Panc1 (cell line): ENCODE results near the gene ACTL6B. TPM values are rescaled to one million over a fixed set of nuclear protein-coding genes. Genes with fewer than 3 reads are reported as not detected.
"Not testable (repeated sequence)": the region's sequence is repeated elsewhere in the genome, so short reads cannot be mapped to it uniquely, and the experiment has no call there.

ENCODE experiments used
- ATAC-seq: fragments of 200-7000 bp; cut with Tn5 transposase; 2 replicates; pipeline ENCODE4 v1.9.1; 2020; ENCODE audit warnings: mild to moderate bottlenecking, moderate library complexity
- BruUV-seq: library from RNA; stranded (reverse); fragments of 400-500 nt; replicated peaks from 2 replicates; lab custom pipeline; 2021; lab: Mats Ljungman, UMichigan
- CTCF ChIA-PET: fragments of 300-600 bp; sonication (Branson Sonifier 250); formaldehyde crosslinking; loops from one replicate; lab custom pipeline; 2022; ENCODE audit warnings: antibody characterized with exemption; lab: Charles Lee
- POLR2A ChIA-PET: fragments of 300-600 bp; sonication (Branson Sonifier 250); formaldehyde crosslinking; loops from one replicate; lab custom pipeline; 2022; ENCODE audit warnings: antibody characterized with exemption; lab: Charles Lee
- DNase-seq: peaks from one replicate; pipeline ENCODE4 v3.0.0-alpha.2; 2010; ENCODE audit warnings: low read depth, low spot score
- H3K27ac ChIP-seq: 2 replicates; pipeline ENCODE4 v1.5.1; 2011; ENCODE audit warnings: mild to moderate bottlenecking, low read length, inconsistent platforms
- H3K27me3 ChIP-seq: fragments of 200-500 bp; sonication (Bioruptor generic); 2 replicates; pipeline ENCODE4 v1.6.0; 2014; ENCODE audit warnings: low read length, inconsistent platforms; ENCODE audit not compliant: control insufficient read depth, insufficient read depth
- H3K36me3 ChIP-seq: fragments of 200-500 bp; sonication (Bioruptor generic); 2 replicates; pipeline ENCODE4 v1.5.1; 2014; ENCODE audit warnings: inconsistent platforms, mild to moderate bottlenecking, low read length, moderate library complexity; ENCODE audit not compliant: control insufficient read depth, insufficient read depth
- H3K4me1 ChIP-seq: 2 replicates; pipeline ENCODE4 v1.5.1; 2011; ENCODE audit warnings: inconsistent platforms, mild to moderate bottlenecking, low read length, moderate library complexity; ENCODE audit not compliant: control insufficient read depth, insufficient read depth
- H3K4me3 ChIP-seq, 2 experiments: 2 replicates each; pipeline ENCODE4 v1.5.1; 2011 to 2012; ENCODE audit warnings: low read depth in 2 of 2, low read length in 2 of 2, mild to moderate bottlenecking in 2 of 2, inconsistent platforms in 1 of 2, moderate library complexity in 1 of 2
- H3K9me3 ChIP-seq: fragments of 200-500 bp; sonication (Bioruptor generic); 2 replicates; pipeline ENCODE4 v1.5.1; 2014; ENCODE audit warnings: low read depth, mild to moderate bottlenecking, inconsistent platforms, low read length, moderate library complexity; ENCODE audit not compliant: control insufficient read depth, insufficient read depth
- POLR2AphosphoS5 ChIP-seq: IDR thresholded peaks from 2 replicates; pipeline ENCODE4 v1.6.1; 2012; ENCODE audit warnings: mild to moderate bottlenecking, low read depth, low read length, moderate library complexity
- SIN3A ChIP-seq: IDR thresholded peaks from 2 replicates; pipeline ENCODE4 v1.6.1; 2012; ENCODE audit warnings: low read depth, mild to moderate bottlenecking, low read length, moderate library complexity, borderline replicate concordance; ENCODE audit not compliant: insufficient read depth
- TCF7L2 ChIP-seq: IDR thresholded peaks from 2 replicates; pipeline ENCODE4 v1.6.1; 2011; ENCODE audit warnings: mild to moderate bottlenecking, low read depth, low read length, inconsistent platforms
- in situ Hi-C: cut with HindIII; loops from 2 replicates; pipeline ENCODE4 v1.10.0; 2016; ENCODE audit warnings: low sequenced_read_pairs, low pct_unique_long_range_greater_than_20kb
- intact Hi-C: fragments of 100-400 bp; cut with micrococcal nuclease; formaldehyde crosslinking; loops from one replicate; pipeline ENCODE4 v1.10.0; 2022; ENCODE audit not compliant: unreplicated experiment
- total RNA-seq: library from RNA; stranded (reverse); gene quantifications from one replicate; pipeline ENCODE4 v1.2.1, GENCODE V29; 2021; ENCODE audit not compliant: unreplicated experiment
- TF ChIP-seq, protein P1 (sequence below): fragments of 450-650 bp; IDR thresholded peaks from 2 replicates; pipeline ENCODE4 v1.5.1; 2017; ENCODE audit warnings: mild to moderate bottlenecking
- TF ChIP-seq, protein P2 (sequence below), 2 experiments: IDR thresholded peaks; 2 replicates each; pipeline ENCODE4 v1.6.1; 2011 to 2012; ENCODE audit warnings: low read depth in 2 of 2, control low read depth in 1 of 2, low read length in 1 of 2, mild to moderate bottlenecking in 1 of 2, moderate library complexity in 1 of 2; ENCODE audit not compliant: insufficient read depth in 1 of 2

Gene ACTL6B
- total RNA-seq, 1 experiment from 2014 or later = not detected

DNA sequence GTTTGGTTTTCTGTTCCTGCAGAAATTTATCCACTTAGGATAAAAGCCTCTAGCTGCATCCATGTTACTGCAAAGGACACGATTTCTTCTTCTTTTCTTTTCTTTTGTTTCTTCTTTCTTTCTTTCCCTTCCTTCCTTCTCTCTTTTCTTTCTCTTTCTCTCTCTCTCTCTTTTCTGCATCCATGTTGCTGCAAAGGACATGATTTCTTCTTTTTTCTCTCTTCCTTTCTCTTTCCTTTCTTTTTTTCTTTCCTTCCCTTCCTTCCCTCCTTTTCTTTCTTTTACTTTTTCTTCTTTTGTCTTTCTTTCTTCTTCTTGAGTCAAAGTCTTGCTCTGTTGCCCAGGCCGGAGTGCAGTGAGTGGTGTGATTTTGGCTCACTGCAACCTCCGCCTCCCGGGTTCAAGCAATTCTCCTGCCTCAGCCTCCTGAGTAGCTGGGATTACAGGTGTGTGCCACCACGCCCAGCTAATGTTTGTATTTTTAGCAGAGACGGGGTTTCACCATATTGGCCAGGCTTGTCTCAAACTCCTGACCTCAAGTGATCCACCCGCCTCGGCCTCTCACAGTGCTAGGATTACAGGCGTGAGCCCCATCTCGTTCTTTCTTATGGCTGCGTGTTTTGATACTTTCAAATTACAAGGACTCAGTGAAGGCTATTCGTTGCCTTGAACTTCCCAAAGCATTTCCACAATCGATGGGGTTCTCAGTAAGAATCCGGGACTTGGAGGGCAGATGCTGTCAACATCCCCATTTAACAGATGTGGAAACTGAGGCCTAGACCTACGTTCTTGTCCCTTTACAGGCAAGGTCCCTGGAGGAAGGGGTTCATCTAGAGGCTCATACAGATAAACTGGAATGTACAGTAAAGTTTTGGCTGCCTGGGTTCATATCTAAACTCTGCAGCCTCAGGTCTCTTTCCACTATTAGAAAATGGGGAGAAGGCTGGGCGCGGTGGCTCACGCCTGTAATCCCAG is 15.4 kb upstream of the ACTL6B start:
- TF ChIP-seq SIN3A (no peak), POLR2AphosphoS5 (no peak), TCF7L2 (no peak)
- TF ChIP-seq, protein P1, sequence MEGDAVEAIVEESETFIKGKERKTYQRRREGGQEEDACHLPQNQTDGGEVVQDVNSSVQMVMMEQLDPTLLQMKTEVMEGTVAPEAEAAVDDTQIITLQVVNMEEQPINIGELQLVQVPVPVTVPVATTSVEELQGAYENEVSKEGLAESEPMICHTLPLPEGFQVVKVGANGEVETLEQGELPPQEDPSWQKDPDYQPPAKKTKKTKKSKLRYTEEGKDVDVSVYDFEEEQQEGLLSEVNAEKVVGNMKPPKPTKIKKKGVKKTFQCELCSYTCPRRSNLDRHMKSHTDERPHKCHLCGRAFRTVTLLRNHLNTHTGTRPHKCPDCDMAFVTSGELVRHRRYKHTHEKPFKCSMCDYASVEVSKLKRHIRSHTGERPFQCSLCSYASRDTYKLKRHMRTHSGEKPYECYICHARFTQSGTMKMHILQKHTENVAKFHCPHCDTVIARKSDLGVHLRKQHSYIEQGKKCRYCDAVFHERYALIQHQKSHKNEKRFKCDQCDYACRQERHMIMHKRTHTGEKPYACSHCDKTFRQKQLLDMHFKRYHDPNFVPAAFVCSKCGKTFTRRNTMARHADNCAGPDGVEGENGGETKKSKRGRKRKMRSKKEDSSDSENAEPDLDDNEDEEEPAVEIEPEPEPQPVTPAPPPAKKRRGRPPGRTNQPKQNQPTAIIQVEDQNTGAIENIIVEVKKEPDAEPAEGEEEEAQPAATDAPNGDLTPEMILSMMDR = no peak
- TF ChIP-seq, protein P2, sequence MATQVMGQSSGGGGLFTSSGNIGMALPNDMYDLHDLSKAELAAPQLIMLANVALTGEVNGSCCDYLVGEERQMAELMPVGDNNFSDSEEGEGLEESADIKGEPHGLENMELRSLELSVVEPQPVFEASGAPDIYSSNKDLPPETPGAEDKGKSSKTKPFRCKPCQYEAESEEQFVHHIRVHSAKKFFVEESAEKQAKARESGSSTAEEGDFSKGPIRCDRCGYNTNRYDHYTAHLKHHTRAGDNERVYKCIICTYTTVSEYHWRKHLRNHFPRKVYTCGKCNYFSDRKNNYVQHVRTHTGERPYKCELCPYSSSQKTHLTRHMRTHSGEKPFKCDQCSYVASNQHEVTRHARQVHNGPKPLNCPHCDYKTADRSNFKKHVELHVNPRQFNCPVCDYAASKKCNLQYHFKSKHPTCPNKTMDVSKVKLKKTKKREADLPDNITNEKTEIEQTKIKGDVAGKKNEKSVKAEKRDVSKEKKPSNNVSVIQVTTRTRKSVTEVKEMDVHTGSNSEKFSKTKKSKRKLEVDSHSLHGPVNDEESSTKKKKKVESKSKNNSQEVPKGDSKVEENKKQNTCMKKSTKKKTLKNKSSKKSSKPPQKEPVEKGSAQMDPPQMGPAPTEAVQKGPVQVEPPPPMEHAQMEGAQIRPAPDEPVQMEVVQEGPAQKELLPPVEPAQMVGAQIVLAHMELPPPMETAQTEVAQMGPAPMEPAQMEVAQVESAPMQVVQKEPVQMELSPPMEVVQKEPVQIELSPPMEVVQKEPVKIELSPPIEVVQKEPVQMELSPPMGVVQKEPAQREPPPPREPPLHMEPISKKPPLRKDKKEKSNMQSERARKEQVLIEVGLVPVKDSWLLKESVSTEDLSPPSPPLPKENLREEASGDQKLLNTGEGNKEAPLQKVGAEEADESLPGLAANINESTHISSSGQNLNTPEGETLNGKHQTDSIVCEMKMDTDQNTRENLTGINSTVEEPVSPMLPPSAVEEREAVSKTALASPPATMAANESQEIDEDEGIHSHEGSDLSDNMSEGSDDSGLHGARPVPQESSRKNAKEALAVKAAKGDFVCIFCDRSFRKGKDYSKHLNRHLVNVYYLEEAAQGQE (IDR thresholded peaks at IDR 0.05; ENCODE audit: insufficient read depth in 1 of 2, low read depth in 2 of 2, low read length in 1 of 2) = no peak
- intact Hi-C loops = no loop called here
- in situ Hi-C loops = no loop called here
- no TSS peak for BruUV-seq
- no peak overlapping the region for H3K27ac ChIP-seq
- POLR2A ChIA-PET = interaction anchor here (0.7 kb wide), 1 partner anchor 620 kb away, joined by 3 read pairs; no protein-coding TSS in a partner anchor
- DNase-seq (no peak), ATAC-seq (no peak)
- CTCF ChIA-PET = no interaction called here
- no peak overlapping the region for H3K4me3 ChIP-seq
- no peaks in the 10 kb centered on the region for H3K9me3 ChIP-seq
- peaks cover 2% of the 10 kb centered on the region; the same call in 1 of the 2 replicates for H3K4me1 ChIP-seq
- no peaks in the 10 kb centered on the region for H3K27me3 ChIP-seq
- H3K36me3 ChIP-seq = peaks cover 3% of the 10 kb centered on the region; the same call in 1 of the 2 replicates

DNA sequence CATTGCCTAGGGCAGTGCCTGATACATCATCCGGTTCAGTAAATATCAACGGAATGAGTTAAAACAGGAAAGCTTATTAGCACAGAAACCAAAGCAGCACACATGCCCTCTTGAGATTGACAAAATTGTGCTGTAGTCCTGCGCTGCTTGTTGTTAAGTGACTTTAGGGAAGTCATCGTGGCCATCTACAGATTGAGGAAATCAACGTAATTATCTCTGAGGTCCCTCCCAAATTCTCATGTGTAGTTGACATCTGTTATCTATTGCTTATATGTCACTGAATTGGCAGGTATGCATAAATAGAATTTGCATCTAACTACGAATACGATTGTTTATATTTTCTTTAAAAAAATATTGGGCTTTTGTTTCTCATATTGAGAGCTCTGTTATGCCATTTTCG is 13.8 kb upstream of the ACTL6B start:
- H3K4me3 ChIP-seq = no peak overlapping the region
- H3K36me3 ChIP-seq = peaks cover 3% of the 10 kb centered on the region; the same call in 1 of the 2 replicates
- no peak for ATAC-seq
- no peak for DNase-seq
- no peaks in the 10 kb centered on the region for H3K4me1 ChIP-seq
- no peaks in the 10 kb centered on the region for H3K9me3 ChIP-seq
- intact Hi-C loops = no loop called here
- in situ Hi-C loops = no loop called here
- ChIA-PET CTCF (interaction anchor here (0.8 kb wide), 1 partner anchor 35 kb away, joined by 5 read pairs; no protein-coding TSS in a partner anchor), POLR2A (no interaction called here)
- no TSS peak for BruUV-seq
- TF ChIP-seq POLR2AphosphoS5 (no peak), SIN3A (no peak), TCF7L2 (no peak)
- TF ChIP-seq, protein P1 = no peak
- TF ChIP-seq, protein P2 (IDR thresholded peaks at IDR 0.05; ENCODE audit: insufficient read depth in 1 of 2, low read depth in 2 of 2, low read length in 1 of 2) = no peak
- H3K27ac ChIP-seq = no peak overlapping the region
- H3K27me3 ChIP-seq = no peaks in the 10 kb centered on the region

DNA sequence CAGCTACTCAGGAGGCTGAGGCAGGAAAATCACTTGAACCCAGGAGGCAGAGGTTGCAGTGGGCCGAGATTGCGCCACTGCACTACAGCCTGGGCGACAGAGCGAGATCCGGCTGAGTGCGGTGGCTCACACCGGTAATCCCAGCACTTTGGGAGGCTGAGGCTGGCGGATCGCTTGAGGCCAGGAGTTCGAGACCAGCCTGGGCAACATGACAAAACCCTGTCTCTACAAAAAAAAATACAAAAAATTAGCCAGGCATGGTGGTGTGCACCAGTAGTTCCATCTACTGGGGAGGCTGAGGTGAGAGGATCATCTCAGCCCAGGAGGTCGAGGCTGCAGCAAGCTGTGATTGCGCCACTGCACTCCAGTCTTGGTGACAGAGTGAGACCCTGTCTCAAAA is 12.9 kb upstream of the ACTL6B start:
- H3K27me3 ChIP-seq, ATAC-seq, DNase-seq, POLR2A ChIA-PET, H3K27ac ChIP-seq, BruUV-seq, H3K4me1 ChIP-seq, in situ Hi-C loops, H3K9me3 ChIP-seq, CTCF ChIA-PET, H3K36me3 ChIP-seq, intact Hi-C loops, H3K4me3 ChIP-seq: not testable (repeated sequence)
